ENCODE results near the gene SYT15.

GRCh38 chr10:46550076-46550790, 28.7 kb upstream of the SYT15 start:
- TF ChIP-seq CTCF (IDR thresholded peaks at IDR 0.05; ENCODE audit: low read depth, low read length) (no peak), EZH2phosphoT487 (IDR thresholded peaks at IDR 0.05; ENCODE audit: low read depth) (no peak)

All from OCI-LY3 (cell line).